Measurements from ENCODE around the gene KRTAP4-1.

DNA sequence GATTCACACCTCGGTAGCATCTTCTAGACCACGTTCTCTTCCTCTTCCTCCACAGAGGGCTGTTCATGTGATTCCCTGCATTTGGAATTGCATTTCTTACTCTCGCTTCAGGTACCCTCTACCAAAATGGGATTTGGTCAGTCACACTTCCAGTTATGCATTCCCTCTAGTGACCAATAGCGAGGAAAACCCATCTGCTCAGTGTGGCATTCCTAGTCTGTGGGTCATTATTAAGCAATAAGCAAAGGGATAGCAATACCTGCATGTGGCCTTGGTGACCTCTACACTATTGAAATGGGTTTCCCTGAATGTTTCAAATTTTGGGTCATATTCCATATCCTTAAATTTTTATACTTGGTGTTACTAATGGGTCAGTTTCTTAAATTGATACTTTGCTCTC lies 34.7 kb downstream of the KRTAP4-1 start:
- TF ChIP-seq, protein P1, sequence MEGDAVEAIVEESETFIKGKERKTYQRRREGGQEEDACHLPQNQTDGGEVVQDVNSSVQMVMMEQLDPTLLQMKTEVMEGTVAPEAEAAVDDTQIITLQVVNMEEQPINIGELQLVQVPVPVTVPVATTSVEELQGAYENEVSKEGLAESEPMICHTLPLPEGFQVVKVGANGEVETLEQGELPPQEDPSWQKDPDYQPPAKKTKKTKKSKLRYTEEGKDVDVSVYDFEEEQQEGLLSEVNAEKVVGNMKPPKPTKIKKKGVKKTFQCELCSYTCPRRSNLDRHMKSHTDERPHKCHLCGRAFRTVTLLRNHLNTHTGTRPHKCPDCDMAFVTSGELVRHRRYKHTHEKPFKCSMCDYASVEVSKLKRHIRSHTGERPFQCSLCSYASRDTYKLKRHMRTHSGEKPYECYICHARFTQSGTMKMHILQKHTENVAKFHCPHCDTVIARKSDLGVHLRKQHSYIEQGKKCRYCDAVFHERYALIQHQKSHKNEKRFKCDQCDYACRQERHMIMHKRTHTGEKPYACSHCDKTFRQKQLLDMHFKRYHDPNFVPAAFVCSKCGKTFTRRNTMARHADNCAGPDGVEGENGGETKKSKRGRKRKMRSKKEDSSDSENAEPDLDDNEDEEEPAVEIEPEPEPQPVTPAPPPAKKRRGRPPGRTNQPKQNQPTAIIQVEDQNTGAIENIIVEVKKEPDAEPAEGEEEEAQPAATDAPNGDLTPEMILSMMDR (conservative IDR thresholded peaks at IDR 0.05; ENCODE audit: low read depth, low read length): no peak
- no peak for TF ChIP-seq EZH2 (IDR thresholded peaks at IDR 0.05; ENCODE audit: low read length, unreplicated experiment)
- no peak for TF ChIP-seq EZH2phosphoT487 (IDR thresholded peaks at IDR 0.05; ENCODE audit: borderline replicate concordance, low read length)

Data from PC-3 (cell line).